Fibroblast of lung (primary cell): ENCODE measurements around the gene KRTAP3-1. TPM values are rescaled to one million over a fixed set of nuclear protein-coding genes. Genes with fewer than 3 reads are reported as not detected.

ENCODE experiments used
- DNase-seq, 2 donors: peaks; one replicate each; pipeline versions ENCODE4 v3.0.0 to v3.0.0-alpha.2; 2010; ENCODE audit warnings: low read depth in 2 of 2
- H2AFZ ChIP-seq: 2 replicates; pipeline ENCODE4 v1.5.1; 2012; ENCODE audit warnings: low read length, control low read depth, inconsistent platforms
- H3K27ac ChIP-seq: 2 replicates; pipeline ENCODE4 v1.5.1; 2011; ENCODE audit warnings: low read length, control low read depth; ENCODE audit not compliant: insufficient read depth
- H3K27me3 ChIP-seq: 2 replicates; pipeline ENCODE4 v1.5.1; 2011; ENCODE audit warnings: mild to moderate bottlenecking, low read length; ENCODE audit not compliant: control insufficient read depth, insufficient read depth
- H3K36me3 ChIP-seq: 2 replicates; pipeline ENCODE4 v1.5.1; 2011; ENCODE audit warnings: low read length; ENCODE audit not compliant: control insufficient read depth, insufficient read depth
- H3K4me1 ChIP-seq: 2 replicates; pipeline ENCODE4 v1.5.1; 2011; ENCODE audit warnings: low read length; ENCODE audit not compliant: control insufficient read depth, insufficient read depth; ENCODE audit errors: extremely low read depth
- H3K4me2 ChIP-seq: 2 replicates; pipeline ENCODE4 v1.5.1; 2011; ENCODE audit warnings: low read length, control low read depth; ENCODE audit not compliant: insufficient read depth; ENCODE audit errors: extremely low read depth
- H3K4me3 ChIP-seq, 4 experiments: fragments of 200-600 bp in 1 of 4; sonication (generic) in 1 of 4; replicated peaks in 1 of 4; 2 replicates each; pipeline ENCODE4 v1.5.1; 2011 to 2016; ENCODE audit warnings: low read length in 4 of 4, low read depth in 3 of 4, mild to moderate bottlenecking in 3 of 4, control low read depth in 2 of 4, inconsistent platforms in 1 of 4, mixed read lengths in 1 of 4; ENCODE audit not compliant: insufficient read depth in 1 of 4; ENCODE audit errors: control extremely low read depth in 1 of 4
- H3K79me2 ChIP-seq: 2 replicates; pipeline ENCODE4 v1.5.1; 2012; ENCODE audit warnings: mild to moderate bottlenecking, low read length, inconsistent platforms; ENCODE audit not compliant: control insufficient read depth, insufficient read depth
- H3K9ac ChIP-seq: 2 replicates; pipeline ENCODE4 v1.5.1; 2011; ENCODE audit warnings: mild to moderate bottlenecking, low read length, control low read depth; ENCODE audit not compliant: insufficient read depth
- H3K9me3 ChIP-seq: 2 replicates; pipeline ENCODE4 v1.5.1; 2012; ENCODE audit warnings: low read depth, low read length; ENCODE audit not compliant: control insufficient read depth, insufficient read depth
- H4K20me1 ChIP-seq: 2 replicates; pipeline ENCODE4 v1.5.1; 2011; ENCODE audit warnings: low read length; ENCODE audit not compliant: control insufficient read depth, insufficient read depth; ENCODE audit errors: extremely low read depth
- CTCF ChIP-seq, 2 donors: IDR thresholded peaks in 1 of 2; conservative IDR thresholded peaks in 1 of 2; 1 replicate in 1 of 2; 2 replicates in 1 of 2; pipeline ENCODE4 v1.5.1; 2011 to 2012; ENCODE audit warnings: low read length in 2 of 2, control low read depth in 1 of 2, inconsistent platforms in 1 of 2, low read depth in 1 of 2, mild to moderate bottlenecking in 1 of 2
- EZH2 ChIP-seq: IDR thresholded peaks from 2 replicates; pipeline ENCODE4 v1.5.1; 2012; ENCODE audit warnings: low read length, control low read depth, mild to moderate bottlenecking; ENCODE audit errors: missing control alignments
- polyA plus RNA-seq, 2 donors: library from polyadenylated mRNA; depleted of rRNA in 1 of 2; stranded (reverse) in 1 of 2; unstranded in 1 of 2; fragments of >200 nt; gene quantifications; 2 replicates each; pipeline ENCODE4 v1.2.1, GENCODE V29; 2011 to 2012; ENCODE audit warnings: missing spikeins in 1 of 2
- total RNA-seq: library from RNA; depleted of rRNA; stranded (reverse); fragments of >200 nt; gene quantifications from 2 replicates; pipeline ENCODE4 v1.2.1, GENCODE V29; 2014

Gene KRTAP3-1
- total and polyA plus RNA-seq, 2 donors (not counting 1 experiment from before 2014, with no cell fraction given), result not detected

- no peaks in the 10 kb centered on the region for H3K9me3 ChIP-seq
- H3K27ac ChIP-seq, result no peak overlapping the region
- H3K9ac ChIP-seq, result no peak overlapping the region
- H3K36me3 ChIP-seq, result no peaks in the 10 kb centered on the region
- H3K4me2 ChIP-seq, result no peak overlapping the region
- H4K20me1 ChIP-seq, result no peaks in the 10 kb centered on the region
- TF ChIP-seq EZH2, result no peak
- TF ChIP-seq CTCF (conservative IDR thresholded peaks at IDR 0.05 in 1 of 2, IDR thresholded peaks at IDR 0.05 in 1 of 2; ENCODE audit: low read depth in 1 of 2, low read length in 2 of 2), result no peak
- DNase-seq, result no peak
- H3K27me3 ChIP-seq, result no peaks in the 10 kb centered on the region
- H3K4me3 ChIP-seq, result no peak overlapping the region
- no peak overlapping the region for H2AFZ ChIP-seq
- peaks cover 8% of the 10 kb centered on the region for H3K4me1 ChIP-seq
- H3K79me2 ChIP-seq, result no peaks in the 10 kb centered on the region
These were observed 45.1 kb upstream of the KRTAP3-1 start for GRCh38 chr17:41054025-41054424.

- peak in 1 of 2 donors; percentile 79 for DNase-seq
- no peaks in the 10 kb centered on the region for H4K20me1 ChIP-seq
- H3K36me3 ChIP-seq, result no peaks in the 10 kb centered on the region
- no peaks in the 10 kb centered on the region for H3K9me3 ChIP-seq
- no peak overlapping the region for H2AFZ ChIP-seq
- no peak overlapping the region for H3K4me2 ChIP-seq
- no peak for TF ChIP-seq CTCF (conservative IDR thresholded peaks at IDR 0.05 in 1 of 2, IDR thresholded peaks at IDR 0.05 in 1 of 2; ENCODE audit: low read depth in 1 of 2, low read length in 2 of 2)
- TF ChIP-seq EZH2, result no peak
- no peaks in the 10 kb centered on the region for H3K79me2 ChIP-seq
- H3K4me1 ChIP-seq, result peaks cover 2% of the 10 kb centered on the region
- H3K4me3 ChIP-seq, result no peak overlapping the region
- H3K27ac ChIP-seq, result no peak overlapping the region
- no peak overlapping the region for H3K9ac ChIP-seq
- H3K27me3 ChIP-seq, result no peaks in the 10 kb centered on the region
These were observed 43.6 kb upstream of the KRTAP3-1 start for GRCh38 chr17:41052566-41052965.

- H3K27me3 ChIP-seq, result no peaks in the 10 kb centered on the region
These were observed 40.2 kb upstream of the KRTAP3-1 start for GRCh38 chr17:41049110-41049509.

More at GRCh38 chr17:41049110-41049509, 40.2 kb upstream of the KRTAP3-1 start:
- no peak overlapping the region for H3K27ac ChIP-seq
- H3K9ac ChIP-seq, result no peak overlapping the region
- peak in 1 of 2 donors; percentile 90 for DNase-seq
- no peaks in the 10 kb centered on the region for H3K9me3 ChIP-seq
- H3K36me3 ChIP-seq, result no peaks in the 10 kb centered on the region
- H3K79me2 ChIP-seq, result no peaks in the 10 kb centered on the region
- H3K4me2 ChIP-seq, result no peak overlapping the region
- H3K4me3 ChIP-seq, result no peak overlapping the region
- peaks cover 2% of the 10 kb centered on the region for H3K4me1 ChIP-seq
- H4K20me1 ChIP-seq, result no peaks in the 10 kb centered on the region
- no peak overlapping the region for H2AFZ ChIP-seq
- TF ChIP-seq EZH2 (no peak), CTCF (conservative IDR thresholded peaks at IDR 0.05 in 1 of 2, IDR thresholded peaks at IDR 0.05 in 1 of 2; ENCODE audit: low read depth in 1 of 2, low read length in 2 of 2) (no peak)
